Measurements from ENCODE around the gene EHF. TPM values are rescaled to one million over a fixed set of nuclear protein-coding genes. Genes with fewer than 3 reads are reported as not detected.

EHF gene
- total RNA-seq, 1 donor from 2014 or later, result not detected

DNA sequence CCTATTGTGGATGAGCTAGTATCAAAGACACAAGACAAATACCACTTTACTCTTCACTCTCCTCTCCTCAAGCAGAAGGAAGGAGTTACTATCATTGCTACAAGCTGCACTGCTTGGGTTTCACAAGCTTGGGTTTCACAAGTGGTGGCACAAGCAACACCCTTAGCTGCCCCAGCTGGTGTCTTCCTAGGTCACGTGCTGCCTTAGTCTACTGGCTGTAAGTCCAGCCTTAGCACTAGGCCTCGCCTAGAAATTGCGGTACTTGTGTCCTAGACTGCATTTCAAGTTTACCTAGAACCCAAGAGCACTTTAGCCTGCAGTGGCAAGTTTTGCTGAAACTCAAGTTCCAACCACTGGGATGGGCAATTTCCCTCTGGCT lies 86.6 kb downstream of the EHF start:
- no peak for DNase-seq (ENCODE audit: low spot score in 2 of 2)
- no peaks in the 10 kb centered on the region for H3K4me1 ChIP-seq
- peaks cover 0 to 28% of the 10 kb centered on the region in 2 donors for H3K9me3 ChIP-seq
- H3K36me3 ChIP-seq, result no peaks in the 10 kb centered on the region
- H3K27ac ChIP-seq, result no peak overlapping the region
- no peaks in the 10 kb centered on the region for H3K27me3 ChIP-seq
- TF ChIP-seq, protein P1, sequence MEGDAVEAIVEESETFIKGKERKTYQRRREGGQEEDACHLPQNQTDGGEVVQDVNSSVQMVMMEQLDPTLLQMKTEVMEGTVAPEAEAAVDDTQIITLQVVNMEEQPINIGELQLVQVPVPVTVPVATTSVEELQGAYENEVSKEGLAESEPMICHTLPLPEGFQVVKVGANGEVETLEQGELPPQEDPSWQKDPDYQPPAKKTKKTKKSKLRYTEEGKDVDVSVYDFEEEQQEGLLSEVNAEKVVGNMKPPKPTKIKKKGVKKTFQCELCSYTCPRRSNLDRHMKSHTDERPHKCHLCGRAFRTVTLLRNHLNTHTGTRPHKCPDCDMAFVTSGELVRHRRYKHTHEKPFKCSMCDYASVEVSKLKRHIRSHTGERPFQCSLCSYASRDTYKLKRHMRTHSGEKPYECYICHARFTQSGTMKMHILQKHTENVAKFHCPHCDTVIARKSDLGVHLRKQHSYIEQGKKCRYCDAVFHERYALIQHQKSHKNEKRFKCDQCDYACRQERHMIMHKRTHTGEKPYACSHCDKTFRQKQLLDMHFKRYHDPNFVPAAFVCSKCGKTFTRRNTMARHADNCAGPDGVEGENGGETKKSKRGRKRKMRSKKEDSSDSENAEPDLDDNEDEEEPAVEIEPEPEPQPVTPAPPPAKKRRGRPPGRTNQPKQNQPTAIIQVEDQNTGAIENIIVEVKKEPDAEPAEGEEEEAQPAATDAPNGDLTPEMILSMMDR (IDR thresholded peaks at IDR 0.05), result no peak
- intact Hi-C loops (cut with DNase I), result no loop called here
- H3K4me3 ChIP-seq, result no peak overlapping the region

Other genes with a start within 250 kb of the EHF start
- gene CAT, start 182.2 kb upstream of the EHF start, total RNA-seq, result 69.2 TPM
- gene ELF5, start 107.3 kb upstream of the EHF start, total RNA-seq, result not detected